Aorta (tissue), 5 donors: Measurements from ENCODE around the gene LRIG1. TPM values are rescaled to one million over a fixed set of nuclear protein-coding genes. Genes with fewer than 3 reads are reported as not detected.

Source experiments
- ATAC-seq: fragments of 200-7000 bp; cut with Tn5 transposase; one replicate; pipeline ENCODE4 v1.9.1; 2022; ENCODE audit warnings: moderate library complexity; ENCODE audit not compliant: low FRiP score
- DNase-seq, 2 donors: peaks; one replicate each; pipeline ENCODE4 v3.0.0-alpha.2; 2020
- H3K27ac ChIP-seq, 2 donors: one replicate each; pipeline ENCODE4 v1.5.1; 2013; ENCODE audit warnings: low read length in 2 of 2, mild to moderate bottlenecking in 2 of 2, moderate library complexity in 2 of 2, control low read depth in 1 of 2, inconsistent platforms in 1 of 2, low read depth in 1 of 2
- H3K27me3 ChIP-seq, 2 donors: one replicate each; pipeline ENCODE4 v1.6.1; 2013; ENCODE audit warnings: control low read depth in 1 of 2, low read length in 1 of 2, mild to moderate bottlenecking in 1 of 2, moderate library complexity in 1 of 2; ENCODE audit not compliant: insufficient read depth in 2 of 2, control insufficient read depth in 1 of 2
- H3K36me3 ChIP-seq, 2 donors: one replicate each; pipeline ENCODE4 v1.6.1; 2013; ENCODE audit warnings: control low read depth in 1 of 2, low read length in 1 of 2, mild to moderate bottlenecking in 1 of 2; ENCODE audit not compliant: insufficient read depth in 2 of 2, control insufficient read depth in 1 of 2
- H3K4me1 ChIP-seq, 2 donors: one replicate each; pipeline ENCODE4 v1.6.1; 2013; ENCODE audit warnings: low read length in 2 of 2, control low read depth in 1 of 2, mild to moderate bottlenecking in 1 of 2, moderate library complexity in 1 of 2; ENCODE audit not compliant: insufficient read depth in 2 of 2, control insufficient read depth in 1 of 2
- H3K4me3 ChIP-seq, 2 donors: one replicate each; pipeline ENCODE4 v1.5.1; 2013; ENCODE audit warnings: low read length in 2 of 2, control low read depth in 1 of 2, mild to moderate bottlenecking in 1 of 2
- H3K9me3 ChIP-seq: one replicate; pipeline ENCODE4 v1.6.1; 2013; ENCODE audit warnings: mild to moderate bottlenecking, low read length; ENCODE audit not compliant: control insufficient read depth
- WGBS, 2 donors: extraction: QIAGEN DNeasy Blood & Tissue Kit; methylation state at CpG; one replicate each; pipeline ENCODE4 v1.1.7; 2013; 5-methylcytosine and 5-hydroxymethylcytosine counted together
- intact Hi-C, 2 donors: fragments of 100-400 bp; cut with DNase I; formaldehyde crosslinking; loops; one replicate each; pipeline versions ENCODE4 v1.14.2 to v1.15.0; 2022
- polyA plus RNA-seq, 2 donors: library from polyadenylated mRNA; stranded (reverse); fragments of 200-250 nt; gene quantifications; one replicate each; pipeline ENCODE4 v1.2.3, GENCODE V29; 2013
- total RNA-seq, 2 donors: library from RNA; stranded (reverse); fragmentation: NEBNext Ultra II Directional; extraction: Animal tissue kit (Norgen Biotek cat#: 25700); gene quantifications; one replicate each; pipeline ENCODE4 v1.2.1, GENCODE V29; 2021
- donor health status: healthy with polysubstance abuse.
- donor health status: Bipolar disorder and iron deficiency.
- donor health status: DM: no; HTN: no; CAD: no.
- donor health status: DM: no; HTN: no; CAD: no.
- donor health status: DM: yes; HTN: yes; CAD: no.

Gene LRIG1
- total and polyA plus RNA-seq, 4 donors: 15.0 to 115 (median 68.9) TPM

DNA sequence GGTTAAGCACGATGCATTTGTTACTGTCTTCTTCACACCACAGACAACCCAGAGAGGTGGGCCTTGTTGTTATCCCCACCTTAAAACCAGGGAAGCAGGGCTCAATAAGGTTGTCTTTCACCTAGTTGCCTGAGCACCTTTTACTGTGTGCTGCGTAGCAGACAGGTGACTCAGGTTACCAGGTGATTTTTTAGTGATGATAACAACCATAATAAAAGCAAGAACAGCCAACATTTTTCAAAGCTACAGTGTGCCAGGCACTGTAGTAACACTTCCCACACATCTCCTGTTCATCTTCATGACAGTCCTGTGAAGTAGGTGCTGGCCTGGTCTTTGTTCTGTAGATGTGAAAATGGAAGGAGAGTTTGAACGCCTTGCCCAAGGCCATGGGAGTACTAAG lies 147.8 kb downstream of the LRIG1 start:
- WGBS, 2 donors: 96 to 98% methylated on average over 3 of the region's 3 CpGs
- Histone ChIP-seq H3K9me3 (no peaks in the 10 kb centered on the region), H3K27ac (no peak overlapping the region), H3K27me3 (no peaks in the 10 kb centered on the region), H3K36me3 (no peaks in the 10 kb centered on the region), H3K4me3 (no peak overlapping the region), H3K4me1 (no peaks in the 10 kb centered on the region)
- intact Hi-C loops: no loop called here
- ATAC-seq: no peak
- DNase-seq: no peak

DNA sequence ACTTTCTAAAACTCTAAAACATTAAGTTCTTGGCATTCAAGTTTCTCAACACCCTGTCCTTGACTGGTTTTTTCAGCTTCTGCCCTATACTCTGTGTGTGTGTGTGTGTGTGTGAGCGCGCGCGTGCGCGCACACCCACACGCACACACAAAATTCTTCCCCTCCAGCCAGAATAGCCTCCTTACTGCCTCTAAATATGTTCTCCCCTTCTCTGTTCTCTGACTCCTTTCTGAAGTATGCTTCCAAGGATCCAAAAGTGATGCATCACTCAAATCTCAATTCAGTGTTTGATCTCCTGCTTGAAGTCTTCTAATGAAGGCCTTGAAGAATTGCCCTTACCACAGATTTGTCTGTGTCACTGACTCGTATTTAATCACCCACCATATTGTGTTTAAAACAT lies 150.2 kb downstream of the LRIG1 start:
- H3K4me3 ChIP-seq: no peak overlapping the region
- intact Hi-C loops: no loop called here
- no peaks in the 10 kb centered on the region for H3K9me3 ChIP-seq
- no peaks in the 10 kb centered on the region for H3K36me3 ChIP-seq
- 96 to 97% methylated on average over 8 of the region's 8 CpGs for WGBS, 2 donors
- no peaks in the 10 kb centered on the region for H3K4me1 ChIP-seq
- ATAC-seq: no peak
- H3K27me3 ChIP-seq: no peaks in the 10 kb centered on the region
- no peak for DNase-seq
- H3K27ac ChIP-seq: no peak overlapping the region

DNA sequence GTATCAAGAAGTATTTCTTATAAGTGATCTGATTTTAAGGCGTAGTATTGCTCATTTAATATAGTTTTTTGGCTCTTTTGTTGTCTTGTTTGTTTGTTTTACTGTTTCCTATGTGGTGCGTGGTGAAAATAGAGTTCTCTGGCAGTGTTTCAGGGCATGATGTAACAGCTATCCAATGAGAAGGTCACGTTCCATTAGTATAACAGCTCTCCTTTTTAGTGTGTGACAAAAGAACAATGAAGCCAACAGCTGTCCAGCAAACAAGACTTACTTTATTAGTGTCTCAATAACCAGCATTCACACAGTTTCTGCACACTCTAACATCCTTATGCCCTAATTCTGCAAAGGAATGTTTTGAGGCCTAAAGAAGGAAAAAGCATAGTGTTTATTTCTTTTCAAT lies 152.1 kb downstream of the LRIG1 start:
- Histone ChIP-seq H3K27me3 (no peaks in the 10 kb centered on the region), H3K27ac (no peak overlapping the region), H3K9me3 (no peaks in the 10 kb centered on the region), H3K36me3 (no peaks in the 10 kb centered on the region), H3K4me3 (no peak overlapping the region), H3K4me1 (no peaks in the 10 kb centered on the region)
- DNase-seq: no peak
- intact Hi-C loops: no loop called here
- ATAC-seq: no peak
- 81 to 82% methylated on average over 3 of the region's 3 CpGs for WGBS, 2 donors

DNA sequence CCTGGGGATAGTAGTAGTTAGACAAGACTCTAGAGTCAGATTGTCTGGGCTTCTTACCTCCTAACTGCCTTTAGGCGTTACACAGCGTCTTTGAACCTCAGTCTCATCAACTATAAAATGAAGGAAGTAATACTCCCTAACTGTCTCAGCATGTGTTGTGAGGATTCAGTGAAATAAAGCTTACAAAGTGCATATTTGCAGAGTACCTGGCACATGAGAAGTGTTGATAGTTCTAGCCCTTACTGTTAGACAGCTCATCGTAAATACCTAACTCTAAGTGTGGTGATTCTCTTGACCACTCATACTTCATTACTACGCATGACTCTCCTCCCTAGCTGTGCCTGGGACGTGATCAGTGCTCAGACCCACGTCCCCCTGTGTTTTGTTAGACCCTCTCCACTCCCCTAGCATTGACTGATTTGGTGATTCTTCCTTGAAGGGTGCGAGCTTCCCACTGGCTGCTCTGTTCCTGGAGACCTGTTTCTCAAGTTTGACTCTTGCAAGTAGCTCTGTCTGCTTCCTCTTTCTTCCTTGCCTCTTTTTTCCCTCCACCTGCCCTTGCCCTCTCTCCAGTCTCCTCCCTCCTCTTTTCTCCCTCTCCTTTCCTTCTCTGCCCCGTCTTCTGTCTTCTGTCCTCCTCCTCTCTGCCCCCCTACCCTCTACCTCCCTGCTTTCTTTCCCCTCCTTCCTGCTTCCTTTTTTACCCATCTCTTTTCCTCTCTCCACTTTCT lies 155.8 kb downstream of the LRIG1 start:
- 94% methylated on average over 8 of the region's 8 CpGs for WGBS, 2 donors
- intact Hi-C loops: no loop called here
- Histone ChIP-seq H3K4me1 (no peaks in the 10 kb centered on the region), H3K4me3 (no peak overlapping the region), H3K27ac (no peak overlapping the region), H3K36me3 (no peaks in the 10 kb centered on the region), H3K27me3 (no peaks in the 10 kb centered on the region), H3K9me3 (no peaks in the 10 kb centered on the region)
- ATAC-seq: no peak
- no peak for DNase-seq

DNA sequence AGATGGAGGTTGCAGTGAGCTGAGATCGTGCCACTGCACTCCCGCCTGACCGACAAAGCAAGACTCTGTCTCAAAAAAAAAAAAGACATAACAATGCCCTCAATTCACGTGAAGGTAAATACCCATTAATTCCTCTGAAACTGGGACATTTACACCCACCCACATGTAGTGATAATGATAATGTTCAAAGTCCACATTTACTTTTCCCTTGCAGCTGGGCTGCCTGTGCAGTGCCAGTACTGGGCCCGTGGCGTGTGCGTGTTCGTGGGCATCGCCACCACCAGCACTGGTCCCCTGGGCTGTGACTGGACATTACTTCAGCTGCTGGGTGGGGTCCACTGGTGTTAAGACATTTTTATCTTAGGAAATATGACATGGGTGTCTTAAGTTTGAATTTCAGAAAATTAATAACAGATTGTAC lies 156.4 kb downstream of the LRIG1 start:
- H3K27me3 ChIP-seq: no peaks in the 10 kb centered on the region
- no peak for ATAC-seq

DNA sequence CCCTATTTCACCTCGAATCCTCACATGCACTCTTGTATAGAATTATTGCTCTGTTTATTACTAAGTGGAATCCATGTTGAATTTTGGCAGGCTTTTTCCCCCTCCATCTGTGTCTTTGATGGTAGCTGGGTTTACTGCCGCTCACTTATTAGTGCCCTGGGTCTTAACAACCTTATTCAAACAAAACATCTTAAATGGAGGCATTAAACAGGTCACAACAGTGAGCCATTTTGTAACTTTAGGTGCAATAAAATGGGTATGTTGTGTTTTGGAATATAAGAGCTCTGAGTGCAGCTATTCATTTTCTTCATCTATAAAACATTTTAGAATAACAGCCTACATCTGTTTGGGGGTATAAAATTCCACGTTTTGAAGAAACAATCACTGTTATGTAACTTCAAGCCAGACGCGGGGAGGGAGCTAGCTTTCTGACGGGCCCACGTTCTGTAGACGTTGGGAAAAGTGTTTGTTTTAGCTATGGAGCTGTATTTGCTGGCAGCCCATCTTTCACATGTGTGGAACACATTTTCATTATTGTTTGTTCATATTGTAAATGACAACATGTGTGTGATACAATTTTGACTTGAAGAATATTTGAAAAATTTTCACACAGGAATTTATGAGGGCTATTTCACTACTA lies 158.0 kb downstream of the LRIG1 start:
- WGBS, 2 donors: 79 to 82% methylated on average over 8 of the region's 8 CpGs

More for the DNA sequence above, 156.4 kb downstream of the LRIG1 start:
- H3K36me3 ChIP-seq: no peaks in the 10 kb centered on the region
- intact Hi-C loops: no loop called here
- H3K9me3 ChIP-seq: no peaks in the 10 kb centered on the region
- H3K27ac ChIP-seq: no peak overlapping the region
- no peaks in the 10 kb centered on the region for H3K4me1 ChIP-seq
- no peak overlapping the region for H3K4me3 ChIP-seq
- no peak for DNase-seq
- WGBS, 2 donors: 96 to 98% methylated on average over 9 of the region's 9 CpGs

DNA sequence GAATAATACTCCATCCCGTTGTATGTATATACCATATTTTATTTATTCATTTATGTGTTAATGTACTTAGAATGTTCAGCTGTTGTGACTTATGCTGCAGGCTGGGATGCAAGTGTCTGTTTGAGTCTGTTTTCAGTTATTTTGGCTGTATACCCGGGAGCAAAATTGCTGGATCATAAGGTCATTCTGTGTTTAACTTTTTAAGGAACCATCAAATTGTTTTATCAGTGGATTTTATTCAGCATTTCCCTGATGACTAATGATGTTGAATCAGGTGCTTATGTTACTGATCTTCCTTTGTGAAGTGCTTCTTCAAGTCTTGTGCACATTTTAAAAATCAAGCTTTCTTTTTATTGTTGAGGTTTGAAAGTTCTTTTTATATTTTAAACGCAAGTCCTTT lies 161.9 kb downstream of the LRIG1 start:
- 83% methylated on average over 3 of the region's 3 CpGs for WGBS, 2 donors
- DNase-seq (no peak), ATAC-seq (no peak)
- intact Hi-C loops: no loop called here
- no peaks in the 10 kb centered on the region for H3K9me3 ChIP-seq
- H3K27me3 ChIP-seq: no peaks in the 10 kb centered on the region
- H3K4me1 ChIP-seq: no peaks in the 10 kb centered on the region
- no peaks in the 10 kb centered on the region for H3K36me3 ChIP-seq
- no peak overlapping the region for H3K27ac ChIP-seq
- H3K4me3 ChIP-seq: no peak overlapping the region

More for the DNA sequence above, 158.0 kb downstream of the LRIG1 start:
- no peak overlapping the region for H3K27ac ChIP-seq
- intact Hi-C loops: no loop called here
- H3K27me3 ChIP-seq: no peaks in the 10 kb centered on the region
- H3K4me3 ChIP-seq: no peak overlapping the region
- DNase-seq: no peak
- no peaks in the 10 kb centered on the region for H3K9me3 ChIP-seq
- no peak for ATAC-seq
- no peaks in the 10 kb centered on the region for H3K36me3 ChIP-seq
- no peaks in the 10 kb centered on the region for H3K4me1 ChIP-seq

DNA sequence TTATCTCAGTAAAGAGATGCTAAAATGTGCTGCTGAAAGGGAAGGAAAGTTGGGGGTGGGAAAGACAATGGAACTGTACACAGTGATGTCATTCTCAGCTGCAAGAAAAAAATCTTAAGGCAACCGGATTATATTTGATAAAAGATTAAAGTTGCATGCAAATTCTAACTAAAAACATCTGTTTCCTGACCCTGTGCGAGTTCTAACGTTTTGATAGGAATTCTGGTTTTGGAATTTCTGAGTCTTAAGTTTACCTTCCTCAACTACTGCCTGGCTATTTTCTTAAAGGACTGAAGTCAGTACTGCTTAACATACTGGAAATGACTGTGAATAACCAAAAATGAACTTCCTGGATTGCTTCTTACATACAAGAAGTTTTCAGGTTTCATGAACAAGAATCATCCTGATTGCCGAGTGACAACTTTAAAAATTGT lies 164.5 kb downstream of the LRIG1 start:
- intact Hi-C loops: no loop called here
- 9 to 10% methylated on average over 4 of the region's 4 CpGs for WGBS, 2 donors
- DNase-seq: no peak
- Histone ChIP-seq H3K27me3 (no peaks in the 10 kb centered on the region), H3K36me3 (no peaks in the 10 kb centered on the region), H3K27ac (no peak overlapping the region), H3K4me3 (no peak overlapping the region), H3K9me3 (no peaks in the 10 kb centered on the region), H3K4me1 (no peaks in the 10 kb centered on the region)
- ATAC-seq: no peak

DNA sequence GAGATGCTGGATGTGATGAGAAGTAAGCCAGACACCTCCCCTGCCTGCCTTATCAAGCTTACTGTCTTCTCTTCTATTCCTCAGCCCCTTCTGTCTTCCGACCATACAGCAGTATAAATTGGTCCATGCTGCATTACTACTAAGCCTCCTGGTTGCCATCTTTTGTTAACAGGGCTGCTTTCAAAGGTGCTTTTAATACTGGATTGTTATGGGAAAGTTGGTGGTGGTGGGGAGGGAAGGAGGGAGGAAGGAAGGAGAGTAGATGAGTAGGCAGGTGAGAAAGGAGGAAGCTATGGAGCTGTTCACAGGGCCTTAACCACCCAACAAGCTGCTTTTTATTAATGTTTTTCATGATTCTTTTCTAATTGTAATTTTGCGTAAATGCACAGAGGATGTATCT lies 165.2 kb downstream of the LRIG1 start:
- Histone ChIP-seq H3K36me3 (no peaks in the 10 kb centered on the region), H3K9me3 (no peaks in the 10 kb centered on the region), H3K4me1 (no peaks in the 10 kb centered on the region), H3K4me3 (no peak overlapping the region), H3K27ac (no peak overlapping the region), H3K27me3 (no peaks in the 10 kb centered on the region)
- DNase-seq: no peak
- no peak for ATAC-seq
- intact Hi-C loops: no loop called here
- 98 to 99% methylated on average over 2 of the region's 2 CpGs for WGBS, 2 donors
